GM21360 (cell line): ENCODE results near the gene ATP8B3.

ENCODE experiments used
- ATAC-seq: cut with Tn5 transposase; IDR thresholded peaks from one replicate; pipeline ENCODE4 v1.9.1; 2021; ENCODE audit warnings: mild to moderate bottlenecking, moderate library complexity; ENCODE audit not compliant: unreplicated experiment

Gene ATP8B3

DNA sequence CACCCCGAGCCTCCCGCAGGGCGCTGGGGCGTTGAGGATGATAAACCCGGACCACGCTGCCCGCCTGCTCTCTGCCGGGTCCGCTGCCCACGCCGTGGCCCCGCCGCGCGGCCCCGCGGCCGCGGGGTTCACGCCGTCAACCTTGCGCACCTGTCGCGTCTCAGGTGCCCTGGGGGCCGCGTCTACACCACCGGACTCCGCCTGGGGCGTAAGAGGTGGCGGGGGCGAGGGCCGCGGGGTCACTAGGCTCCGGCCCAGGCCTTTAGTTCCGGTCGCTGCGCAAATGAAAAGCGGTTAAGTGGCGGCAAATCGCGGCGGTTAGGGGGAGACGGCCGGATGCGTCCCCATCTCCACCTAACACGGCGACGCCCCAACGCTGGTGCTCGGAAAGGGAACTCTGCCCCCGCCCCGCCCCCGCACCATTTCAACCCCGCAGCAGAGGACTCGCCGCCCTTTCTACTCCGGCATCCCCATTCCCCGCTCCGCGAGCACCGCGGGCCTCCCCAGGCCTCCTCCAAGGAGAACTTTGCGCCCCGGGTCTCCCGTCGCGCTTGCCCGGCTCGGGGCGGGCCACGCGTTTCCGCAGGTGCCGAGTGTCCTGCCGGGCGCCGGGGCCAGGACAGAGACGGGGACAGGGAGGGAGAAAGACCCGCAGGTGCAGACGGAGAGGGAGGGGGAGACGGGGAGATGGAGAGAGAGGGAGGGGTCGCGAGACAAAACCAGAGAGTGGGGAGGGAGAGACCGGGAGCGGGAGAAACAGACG, 54.4 kb downstream of the ATP8B3 start:
- ATAC-seq = no peak

DNA sequence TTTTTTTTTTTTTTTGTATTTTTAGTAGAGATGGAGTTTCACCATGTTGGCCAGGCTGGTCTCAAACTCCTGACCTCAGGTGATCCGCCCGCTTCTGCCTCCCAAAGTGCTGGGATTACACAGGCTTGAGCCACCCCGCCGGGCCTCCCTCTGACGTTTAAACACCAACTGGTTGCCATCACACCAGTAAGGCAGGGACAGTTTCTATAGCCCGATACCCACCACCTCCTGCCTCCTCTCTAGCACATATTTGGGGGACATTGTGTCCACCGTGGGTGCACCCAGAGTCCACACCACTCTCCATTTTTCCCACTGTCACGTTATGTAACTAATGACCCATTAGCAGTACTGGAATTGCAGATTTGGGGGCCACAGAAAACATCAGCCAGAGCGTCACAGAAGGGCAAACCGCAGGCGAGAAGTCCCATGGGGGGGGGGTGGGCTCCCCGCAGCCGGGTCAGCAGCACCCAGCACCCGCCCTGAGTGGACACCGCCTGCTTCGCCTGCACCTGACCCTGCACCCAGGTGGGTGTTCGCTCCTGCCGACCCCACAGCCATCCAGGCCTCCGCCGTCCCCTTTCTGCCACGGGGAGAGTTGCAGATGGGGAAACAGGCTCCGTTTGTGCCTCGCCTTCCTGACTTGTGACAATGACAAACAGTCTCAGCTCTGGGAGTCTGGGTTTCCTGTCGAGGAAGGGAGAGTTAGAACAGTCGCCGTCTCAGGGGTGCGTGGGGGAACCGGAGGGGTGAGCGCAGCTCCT, 55.2 kb downstream of the ATP8B3 start:
- ATAC-seq = no peak

DNA sequence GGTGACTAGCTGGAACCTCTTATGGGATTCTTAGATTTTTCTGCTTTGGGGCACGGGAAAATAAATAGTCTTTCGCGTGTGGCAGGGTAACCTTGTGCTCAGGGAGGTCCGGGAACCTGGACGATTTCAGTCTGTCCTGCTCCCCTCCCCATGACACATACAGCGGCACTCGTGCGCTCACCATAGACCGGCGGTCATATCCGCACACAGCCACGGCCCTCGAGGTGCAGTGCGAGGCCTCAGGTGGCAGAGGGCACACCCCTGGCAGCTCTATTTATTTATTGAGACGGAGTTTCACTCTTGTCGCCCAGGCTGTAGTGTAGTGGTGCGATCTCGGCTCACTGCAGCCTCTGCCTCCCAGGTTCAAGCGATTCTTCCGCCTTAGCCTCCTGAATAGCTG, 55.8 kb downstream of the ATP8B3 start:
- ATAC-seq = no peak

DNA sequence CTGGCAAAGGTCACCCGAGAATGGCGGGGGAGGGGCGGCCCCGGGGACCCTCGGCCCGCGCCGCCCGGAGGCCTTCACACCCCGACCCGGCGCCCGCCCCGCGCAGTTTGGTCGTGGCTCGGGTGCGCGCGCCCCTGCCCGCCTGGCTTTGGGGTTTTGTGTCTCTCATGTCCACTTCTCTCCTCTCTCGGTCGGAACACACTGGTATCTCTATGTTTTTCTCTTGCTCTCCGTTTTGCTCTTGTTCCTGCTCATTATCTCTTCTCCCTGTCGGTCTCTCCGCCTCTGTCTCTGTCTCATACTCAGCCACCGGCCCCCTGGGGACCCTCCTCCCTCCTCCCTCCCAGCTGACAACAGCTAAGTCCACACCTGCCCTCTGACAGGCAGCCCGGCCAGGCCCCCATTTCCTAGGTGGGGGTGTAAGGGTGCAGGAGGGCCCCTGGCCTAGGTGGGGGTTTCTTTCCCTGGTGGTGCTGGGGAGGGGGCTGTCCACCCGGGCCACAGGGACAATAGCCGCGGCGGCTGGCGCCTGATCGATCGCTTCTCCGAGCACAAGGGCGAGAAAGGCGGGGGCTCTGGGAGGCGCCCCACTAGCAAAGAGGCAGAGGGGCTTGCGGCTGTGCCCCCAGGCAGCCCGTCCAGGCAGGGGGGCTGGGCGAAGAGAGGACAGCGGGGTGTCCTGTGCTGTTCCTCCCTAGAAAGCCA, 56.5 kb downstream of the ATP8B3 start:
- ATAC-seq = no peak

DNA sequence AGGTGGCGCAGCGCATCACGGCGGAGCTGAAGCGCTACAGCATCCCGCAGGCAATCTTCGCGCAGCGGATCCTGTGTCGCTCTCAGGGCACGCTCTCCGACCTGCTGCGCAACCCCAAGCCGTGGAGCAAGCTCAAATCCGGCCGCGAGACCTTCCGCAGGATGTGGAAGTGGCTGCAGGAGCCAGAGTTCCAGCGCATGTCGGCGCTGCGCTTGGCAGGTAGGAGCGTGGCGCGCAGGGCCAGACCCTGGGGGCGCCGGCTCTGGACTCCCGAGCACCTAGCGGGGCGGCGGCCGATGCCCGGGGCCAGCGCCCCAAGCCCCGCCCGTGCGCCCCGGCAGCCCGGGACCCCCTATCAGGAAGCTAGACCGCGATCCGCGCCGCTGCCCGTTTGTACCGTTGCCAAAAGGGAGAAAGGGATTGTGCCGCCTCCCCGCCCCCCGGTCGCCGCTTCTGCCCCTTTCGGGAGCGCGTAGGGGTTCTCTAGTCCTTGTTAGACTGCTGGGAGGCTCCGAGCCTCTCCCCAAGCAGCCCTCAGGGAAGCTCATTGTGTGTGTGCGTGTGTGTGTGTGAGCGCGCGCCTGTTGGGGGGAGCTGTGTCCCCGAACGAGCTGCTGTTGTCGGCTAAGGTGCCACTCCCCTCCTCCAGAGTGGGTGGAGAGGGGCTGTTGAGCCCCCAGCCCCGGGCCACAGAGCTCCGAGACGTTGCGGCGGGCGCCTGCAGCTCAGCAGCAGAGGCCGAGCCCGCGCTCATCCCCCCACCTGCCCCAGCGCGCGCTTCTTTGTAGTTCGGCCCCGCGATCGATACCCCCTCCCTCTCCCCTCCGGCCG, 57.2 kb downstream of the ATP8B3 start:
- ATAC-seq = no peak

DNA sequence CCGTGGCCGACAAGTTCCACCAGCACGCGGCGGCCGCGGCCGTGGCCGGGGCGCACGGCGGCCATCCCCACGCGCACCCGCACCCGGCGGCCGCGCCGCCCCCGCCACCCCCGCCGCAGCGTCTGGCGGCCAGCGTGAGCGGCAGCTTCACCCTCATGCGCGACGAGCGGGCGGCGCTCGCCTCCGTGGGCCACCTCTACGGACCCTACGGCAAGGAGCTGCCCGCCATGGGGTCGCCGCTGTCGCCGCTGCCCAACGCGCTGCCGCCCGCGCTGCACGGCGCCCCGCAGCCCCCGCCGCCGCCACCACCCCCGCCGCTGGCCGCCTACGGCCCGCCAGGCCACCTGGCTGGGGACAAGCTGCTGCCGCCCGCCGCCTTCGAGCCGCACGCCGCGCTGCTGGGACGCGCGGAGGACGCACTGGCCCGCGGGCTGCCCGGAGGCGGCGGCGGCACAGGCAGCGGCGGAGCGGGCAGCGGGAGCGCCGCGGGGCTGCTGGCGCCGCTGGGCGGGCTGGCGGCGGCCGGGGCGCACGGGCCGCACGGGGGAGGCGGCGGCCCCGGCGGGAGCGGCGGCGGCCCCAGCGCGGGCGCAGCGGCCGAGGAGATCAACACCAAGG, 57.9 kb downstream of the ATP8B3 start:
- ATAC-seq = no peak

DNA sequence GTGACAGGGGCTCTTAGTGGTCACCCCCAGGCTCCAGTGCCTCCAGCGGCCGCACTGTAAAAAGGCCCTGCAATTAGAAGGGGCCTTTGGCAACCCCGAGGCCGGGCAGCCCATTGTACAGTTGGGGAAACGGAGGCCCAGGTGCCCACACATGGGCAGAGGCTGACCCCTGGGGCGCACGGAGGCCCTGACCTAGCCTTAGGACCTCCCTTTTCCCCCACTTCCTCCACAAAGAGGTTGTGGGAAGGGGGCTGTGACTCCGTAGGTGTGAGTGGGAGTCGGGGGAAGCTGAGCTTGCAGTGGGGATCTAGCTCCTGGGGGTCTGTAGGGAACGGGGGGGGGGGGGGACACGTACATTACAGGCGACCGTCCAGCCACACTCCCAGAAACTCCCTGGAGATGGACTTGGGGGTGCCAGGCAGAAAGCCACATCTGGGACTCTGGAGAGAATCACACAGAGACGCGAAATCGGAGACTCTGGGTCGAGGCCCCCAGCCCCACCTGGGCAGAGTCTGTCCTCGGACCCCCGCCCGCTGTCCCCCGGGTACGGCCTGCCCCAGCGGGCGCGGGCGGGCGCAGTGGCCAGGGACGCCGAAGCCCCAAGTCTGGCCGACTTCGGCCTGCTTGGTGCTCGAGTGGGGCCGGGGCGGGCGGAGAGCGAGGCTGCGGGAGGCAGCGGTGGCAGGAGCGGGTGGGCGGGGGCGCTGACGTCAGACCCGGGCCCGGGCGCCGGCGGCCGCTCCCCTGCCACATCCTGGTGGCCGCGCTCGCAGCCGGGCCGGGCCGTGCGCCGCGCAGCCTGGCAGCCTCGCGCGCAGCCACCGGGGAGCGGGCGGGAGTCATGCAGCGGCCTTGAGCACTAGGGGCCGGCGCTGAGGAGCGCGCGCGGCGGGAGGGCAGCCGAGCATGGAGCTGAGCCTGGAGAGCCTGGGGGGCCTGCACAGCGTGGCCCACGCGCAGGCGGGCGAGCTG, 59.0 kb downstream of the ATP8B3 start, which contains the start of gene ONECUT3:
Gene ONECUT3, plus strand, starts transcription at position 750 of the 972 bp plus-strand sequence. Its CDS starts 157 bp downstream, at position 907.
- no peak for ATAC-seq

DNA sequence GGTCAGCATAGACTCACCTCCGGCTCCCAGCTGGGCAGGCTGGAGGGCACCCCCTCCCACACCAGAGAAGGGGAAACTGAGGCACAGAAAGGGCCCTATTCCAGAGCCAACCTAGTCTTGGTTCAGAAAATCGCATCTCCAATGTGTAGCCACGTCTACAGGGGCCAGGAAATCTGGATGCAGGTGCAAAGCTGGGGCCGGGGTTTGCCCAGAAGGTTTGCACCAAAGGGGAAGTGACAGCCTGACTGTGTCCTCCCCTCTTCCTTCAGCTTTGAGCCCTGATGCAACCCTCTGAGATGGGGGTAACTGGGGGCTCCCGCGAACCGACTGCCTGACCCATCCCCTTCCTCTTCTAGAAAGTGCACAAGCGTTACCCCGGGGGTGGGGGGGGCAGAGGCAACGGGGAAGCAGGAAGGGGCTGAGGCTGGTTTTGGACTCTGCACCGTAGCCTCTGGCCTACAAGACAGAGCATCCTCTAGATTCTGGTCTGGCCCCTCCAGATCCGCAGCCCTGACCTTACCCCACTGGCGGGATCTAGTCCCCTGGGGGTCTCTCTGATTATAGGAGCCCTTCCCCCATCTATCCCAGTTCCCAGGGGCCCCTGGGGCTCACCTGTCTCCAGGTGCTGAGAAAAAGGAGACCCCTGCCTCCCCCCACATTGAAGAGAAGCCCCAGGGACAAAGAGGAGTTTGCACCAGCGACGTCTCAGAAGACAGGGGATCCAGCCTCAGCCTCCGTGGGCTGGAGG, 59.9 kb downstream of the ATP8B3 start:
- ATAC-seq = no peak

DNA sequence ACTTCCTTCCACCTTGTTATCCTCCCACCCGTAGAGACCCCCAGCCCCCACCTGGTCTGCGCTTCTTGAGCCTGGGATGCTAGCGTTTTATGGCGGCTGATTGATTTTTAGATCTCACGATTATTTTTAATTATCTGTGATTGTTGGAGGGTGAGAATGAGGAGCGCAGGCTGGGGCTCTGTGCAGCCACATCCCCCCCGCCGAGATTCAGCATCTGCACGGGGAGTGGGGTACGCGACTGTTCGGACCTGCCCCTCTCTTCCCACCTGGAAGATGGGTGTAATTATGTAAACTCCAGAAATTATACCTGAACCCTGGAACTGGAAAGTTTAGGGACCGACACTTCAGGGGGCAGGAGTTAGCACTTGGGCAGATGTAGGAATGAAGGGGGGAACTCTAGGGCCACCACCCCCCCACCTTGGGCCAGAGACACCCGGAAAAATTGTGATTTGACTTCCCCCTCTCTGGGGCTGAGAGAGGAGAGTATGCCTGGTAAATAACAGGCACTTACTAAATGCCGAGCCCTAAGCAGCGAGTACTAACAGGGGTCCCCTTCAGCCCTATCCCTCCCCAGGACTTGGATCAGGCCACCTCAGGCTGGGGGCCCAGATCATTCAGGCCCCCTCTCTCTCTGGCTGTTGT, 60.6 kb downstream of the ATP8B3 start:
- ATAC-seq = no peak

DNA sequence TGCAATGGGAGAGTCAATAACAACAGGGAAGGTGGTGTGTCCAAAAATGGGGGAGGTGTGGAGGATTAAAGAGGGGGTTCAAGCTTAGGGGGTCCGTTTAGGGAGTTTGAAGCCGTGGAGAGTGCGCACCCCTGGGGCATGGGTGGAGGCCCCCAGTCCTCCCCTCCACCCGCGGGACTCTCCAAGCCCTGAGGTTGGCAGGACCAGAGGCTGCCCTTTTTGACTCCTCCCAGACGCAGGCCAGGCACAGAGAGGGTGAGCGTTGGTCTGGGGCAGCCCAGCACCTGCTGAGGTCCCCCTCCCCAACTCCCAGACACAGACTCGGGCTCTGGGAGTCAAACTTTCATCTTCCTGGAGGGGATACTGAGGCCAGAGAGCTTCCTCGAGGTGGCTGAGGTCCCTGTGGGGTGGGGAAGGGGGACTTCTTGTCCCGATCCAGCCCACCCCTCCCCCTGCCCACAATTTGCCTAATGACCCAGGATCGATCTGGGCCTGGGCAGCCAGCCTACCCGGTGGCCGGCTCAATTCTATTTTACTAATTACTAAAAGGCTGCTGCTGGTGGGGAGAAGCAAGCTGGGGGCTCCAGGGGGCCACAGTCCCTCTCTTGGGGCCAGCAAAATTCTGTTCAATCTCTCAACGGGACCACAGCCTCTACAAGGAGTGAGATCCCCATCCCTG, 61.6 kb downstream of the ATP8B3 start:
- no peak for ATAC-seq

DNA sequence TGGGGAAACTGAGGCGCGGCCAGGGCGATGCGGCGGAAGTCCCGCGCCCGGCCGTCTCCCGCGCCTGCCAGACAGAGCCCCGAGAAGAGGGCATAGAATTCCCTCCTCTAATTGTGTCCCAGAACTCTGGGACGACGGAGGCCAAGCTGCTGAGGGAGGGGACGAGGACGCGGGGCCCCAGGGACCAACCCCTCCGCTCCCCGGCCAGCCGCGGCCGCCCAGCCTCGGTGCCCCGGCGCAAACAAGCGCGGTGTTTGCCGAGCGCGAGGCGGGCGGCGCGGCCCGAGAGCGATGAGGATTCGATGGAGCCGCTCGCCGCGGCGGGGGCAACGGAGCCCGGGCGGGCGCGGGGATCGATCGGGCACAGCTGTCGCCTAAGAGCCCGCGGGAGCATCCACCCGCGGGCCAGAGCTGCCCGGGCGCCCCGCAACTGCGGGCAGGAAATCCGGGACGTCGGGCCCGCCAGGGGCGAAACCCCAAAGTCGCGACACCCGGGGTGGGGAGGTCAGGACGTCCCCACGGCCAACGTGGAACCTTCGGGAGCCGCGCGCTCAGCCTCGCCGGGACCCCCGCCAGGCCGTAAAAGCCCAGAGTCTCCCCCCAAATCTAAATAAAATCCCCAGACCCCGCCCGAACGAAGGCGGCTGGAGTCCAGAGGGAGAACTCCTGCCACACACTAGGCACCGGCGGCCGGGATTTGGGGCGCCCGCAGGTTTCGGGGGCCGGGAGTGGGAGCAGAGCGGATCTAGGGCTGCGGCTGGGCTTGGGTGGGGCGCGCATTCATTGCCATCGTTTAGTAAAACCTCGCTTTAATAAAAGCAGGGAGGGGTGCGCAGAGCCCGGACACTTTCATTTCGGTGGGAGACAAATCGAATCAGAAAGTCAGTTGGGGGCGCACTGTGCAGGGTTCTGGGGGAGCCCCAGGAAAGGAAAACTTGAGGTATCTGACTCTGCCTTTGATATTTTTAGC, 62.4 kb downstream of the ATP8B3 start:
- ATAC-seq = no peak

DNA sequence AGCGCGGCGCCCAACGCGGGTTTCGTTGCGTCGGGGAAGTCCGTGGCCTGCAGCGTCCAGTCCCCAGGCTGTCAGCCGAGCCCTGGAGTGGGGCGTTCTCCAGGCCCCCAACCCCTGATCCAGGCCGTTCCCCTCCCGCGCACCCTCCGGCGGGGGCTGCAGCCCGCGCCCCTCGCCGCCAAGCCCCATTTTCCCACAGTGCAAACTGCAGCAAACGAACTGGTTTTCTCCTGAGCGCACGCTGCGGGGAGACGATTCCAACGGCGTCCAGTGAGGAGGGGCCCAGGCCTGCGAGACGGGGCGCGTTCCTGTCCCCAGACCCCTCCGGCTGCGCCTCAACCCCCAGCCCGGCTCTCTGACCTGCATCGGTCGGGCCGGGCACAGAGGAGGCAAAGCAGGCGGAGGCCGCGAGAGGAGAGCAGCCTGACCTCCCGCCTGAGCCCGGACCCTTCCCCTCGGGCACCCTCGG, 63.2 kb downstream of the ATP8B3 start:
- no peak for ATAC-seq

DNA sequence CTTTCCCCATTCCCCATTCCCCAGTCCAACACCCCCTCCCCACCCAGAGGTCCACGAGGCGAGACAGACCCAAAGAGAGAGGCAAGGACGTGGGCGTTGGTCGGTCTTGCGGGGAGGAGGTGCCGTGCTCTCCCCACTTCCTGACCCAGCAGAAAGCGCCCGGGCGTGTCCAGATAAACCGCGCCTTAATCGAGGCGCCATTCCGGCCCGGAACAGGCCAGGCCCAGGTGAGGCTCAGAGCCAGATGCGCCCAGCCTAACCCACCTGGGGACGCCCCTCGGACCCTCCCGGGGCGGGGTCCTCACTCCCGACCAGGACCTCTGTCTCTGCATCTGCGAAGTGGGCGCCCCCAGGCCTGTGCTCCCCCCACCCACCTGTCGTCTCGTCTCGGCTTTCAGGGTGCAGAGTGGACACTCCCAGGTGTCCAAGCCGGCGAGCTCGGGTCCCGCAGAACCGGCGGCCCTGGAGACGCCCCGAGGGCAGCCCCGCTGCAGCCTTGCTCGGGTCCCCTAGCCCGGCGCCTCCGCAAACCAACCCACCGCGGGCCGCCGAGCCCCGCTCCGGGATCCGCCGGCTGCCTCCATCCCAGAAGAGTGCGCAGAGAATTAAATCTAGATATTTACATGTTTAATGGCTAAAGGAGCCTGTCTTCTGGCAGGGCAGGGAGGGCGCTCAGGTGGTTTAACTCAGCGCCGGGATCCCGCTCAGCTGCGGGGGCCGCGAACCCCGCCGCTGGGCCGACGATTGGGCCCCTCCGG, 63.8 kb downstream of the ATP8B3 start:
- no peak for ATAC-seq

DNA sequence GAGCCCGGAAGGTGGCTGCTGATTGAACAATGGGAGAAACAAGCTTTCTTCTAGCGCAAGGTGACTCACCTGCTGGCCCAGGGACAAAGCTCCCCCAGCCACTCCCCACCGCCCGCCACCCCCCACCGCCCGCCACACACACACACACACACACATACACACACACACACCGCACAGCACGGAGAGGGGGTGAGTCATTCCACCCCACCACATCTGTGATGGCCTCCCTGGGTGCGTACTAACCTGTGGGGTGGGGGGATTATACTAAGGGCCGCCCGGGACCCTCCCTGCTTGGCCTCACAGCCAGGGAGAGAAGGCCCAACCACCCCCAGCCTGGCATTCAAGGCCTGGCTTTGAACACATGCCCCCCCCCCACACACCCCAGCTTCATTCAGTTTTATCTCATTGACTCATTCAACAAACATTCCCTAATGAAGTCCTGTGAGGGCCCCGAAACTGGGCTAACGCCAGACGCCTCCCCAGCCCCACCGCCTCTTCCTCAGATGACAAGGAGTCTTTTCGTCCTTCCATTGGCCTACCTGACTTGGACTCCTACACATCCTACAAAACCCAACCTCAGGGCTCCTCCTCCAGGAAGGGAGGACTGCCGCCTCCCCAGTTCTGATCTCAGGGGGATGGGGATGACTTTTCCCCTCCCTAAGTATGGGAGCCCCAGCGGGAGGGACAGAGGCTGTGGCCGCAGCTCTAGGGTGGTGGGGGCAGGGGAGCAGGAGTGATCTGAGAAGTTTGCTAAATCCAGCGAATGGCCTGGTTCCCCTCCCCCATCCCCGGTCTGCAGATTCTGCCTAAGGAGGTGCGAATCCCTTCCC, 64.6 kb downstream of the ATP8B3 start:
- ATAC-seq = no peak
